ENCODE data around the gene DPYSL5. TPM values are rescaled to one million over a fixed set of nuclear protein-coding genes. Genes with fewer than 3 reads are reported as not detected.

The DPYSL5 gene
- total and polyA plus RNA-seq, 2 of the 8 experiments (the other 6 are each of a cell fraction or from before 2014, with no cell fraction given) = 11.9 to 16.4 TPM

- H3K9me3 ChIP-seq (ENCODE audit: insufficient read depth in 2 of 2, low read depth in 1 of 2, low read length in 1 of 2) = no peaks in the 10 kb centered on the region
- no peak overlapping the region for H2BK12ac ChIP-seq (ENCODE audit: low read depth, low read length)
- H3K27ac ChIP-seq (ENCODE audit: low read depth, low read length) = no peak overlapping the region
- no peaks in the 10 kb centered on the region for H3K36me3 ChIP-seq (ENCODE audit: control insufficient read depth in 2 of 4, insufficient read depth in 4 of 4, low read length in 3 of 4)
- H2BK5ac ChIP-seq (ENCODE audit: low read depth, low read length) = no peak overlapping the region
- H2BK120ac ChIP-seq (replicated peaks; ENCODE audit: low read depth, low read length) = no peak overlapping the region
- H2BK15ac ChIP-seq (ENCODE audit: low read length) = no peak overlapping the region
- H3K79me2 ChIP-seq (ENCODE audit: control insufficient read depth in 1 of 2, insufficient read depth in 2 of 2, low read length in 2 of 2) = no peaks in the 10 kb centered on the region
- peaks cover 0 to 16% (median 3%) of the 10 kb centered on the region in 4 experiments; a peak in 4 of 7 replicates for H3K27me3 ChIP-seq (replicated peaks in 1 of 4; ENCODE audit: control insufficient read depth in 3 of 4, extremely low read depth in 1 of 4, insufficient read depth in 3 of 4, low read length in 3 of 4)
- DNase-seq (ENCODE audit: low read depth in 1 of 2, low spot score in 2 of 2) (no peak), FAIRE-seq (no peak)
- no peak overlapping the region for H2AFZ ChIP-seq (ENCODE audit: low read length)
- ChIA-PET POLR2A (ENCODE audit: partially characterized antibody) (interaction anchor here (0.7 to 1.7 kb wide), 13 partner anchors 8 to 79 kb away, joined by 3 to 9 read pairs (median 4); no protein-coding TSS in a partner anchor), CTCF (ENCODE audit: partially characterized antibody) (interaction anchor here (0.7 to 3.6 kb wide), 15 partner anchors 10 to 154 kb away, joined by 3 to 34 read pairs (median 4); no protein-coding TSS in a partner anchor)
- peaks cover 0 to 11% (median 4%) of the 10 kb centered on the region in 4 experiments; a peak in 6 of 7 replicates for H3K4me1 ChIP-seq (replicated peaks in 1 of 4; ENCODE audit: control insufficient read depth in 3 of 4, insufficient read depth in 4 of 4, low read length in 3 of 4)
- WGBS, 2 experiments (ENCODE audit: extremely low coverage in 1 of 2, insufficient coverage in 1 of 2, insufficient read length in 1 of 2, insufficient replicate concordance in 2 of 2, low coverage in 1 of 2, low lambda C conversion rate in 2 of 2, missing lambda C conversion rate in 1 of 2) = 85% methylated on average over 9 of the region's 9 CpGs; no CpG with 5 or more reads in 1 of the 2 experiments
- H3K23me2 ChIP-seq (ENCODE audit: low read depth, low read length) = peaks cover 7% of the 10 kb centered on the region
- H3K4me3 ChIP-seq (ENCODE audit: extremely low read depth in 1 of 4, insufficient read depth in 2 of 4, low read depth in 3 of 4, low read length in 4 of 4) = peak overlapping the region in 1 of 4 experiments; percentile 95; a peak in 3 of 8 replicates
- H3K4ac ChIP-seq (replicated peaks; ENCODE audit: insufficient read length, low read depth, low read length) = no peak overlapping the region
- H3K56ac ChIP-seq (replicated peaks; ENCODE audit: insufficient read length, low read depth, low read length) = no peak overlapping the region
- H3K4me2 ChIP-seq (ENCODE audit: insufficient read depth in 1 of 2, low read depth in 2 of 2, low read length in 2 of 2) = peak overlapping the region; percentile 81 to 89; a peak in 2 of 4 replicates
- no peaks in the 10 kb centered on the region for H4K20me1 ChIP-seq (replicated peaks in 1 of 2; ENCODE audit: control insufficient read depth in 1 of 2, insufficient read depth in 2 of 2, low read length in 2 of 2)
- no peak overlapping the region; the same call in 1 of the 2 replicates for H2AK5ac ChIP-seq (ENCODE audit: low read depth, low read length)
- no peak overlapping the region for H3K9ac ChIP-seq (replicated peaks in 1 of 4; ENCODE audit: extremely low read depth in 1 of 4, low read depth in 3 of 4, low read length in 3 of 4)
- no peak overlapping the region for H4K8ac ChIP-seq (ENCODE audit: extremely low read depth, insufficient read depth, low read length)
- no peak overlapping the region for H3K23ac ChIP-seq (ENCODE audit: insufficient read length)
- no peak overlapping the region for H4K91ac ChIP-seq (replicated peaks; ENCODE audit: insufficient read length, low read length)
- no peak overlapping the region for H2BK20ac ChIP-seq (ENCODE audit: low read length)
- no peak overlapping the region for H3K18ac ChIP-seq (ENCODE audit: extremely low read depth, low read length)
- H3K79me1 ChIP-seq (ENCODE audit: low read depth, low read length) = no peaks in the 10 kb centered on the region
- H4K5ac ChIP-seq (ENCODE audit: insufficient read length, low read depth, low read length) = no peak overlapping the region
- TF ChIP-seq ATF3 (IDR thresholded peaks at IDR 0.05; ENCODE audit: insufficient read depth, low read depth, low read length) (no peak), CTBP2 (IDR thresholded peaks at IDR 0.05; ENCODE audit: borderline replicate concordance, insufficient read depth, insufficient read length, low read length) (no peak), HDAC6 (IDR thresholded peaks at IDR 0.05; ENCODE audit: low read depth, low read length) (no peak), JUND (IDR thresholded peaks at IDR 0.05; ENCODE audit: low read length) (no peak), EGR1 (IDR thresholded peaks at IDR 0.05; ENCODE audit: borderline replicate concordance, low read depth, low read length) (no peak)
- H3K14ac ChIP-seq (ENCODE audit: insufficient read length) = no peak overlapping the region
These were observed 124.2 kb downstream of the DPYSL5 start for GRCh38 chr2:26971911-26972786.
